Stimulated activated CD8-positive, alpha-beta memory T cell treated with anti-CD3 and anti-CD28 coated beads, Interleukin-15, amount 100 ng/mL, for 1 hour (primary cell): ENCODE measurements around the gene U2AF1.
"Not testable (repeated sequence)": the region's sequence is repeated elsewhere in the genome, so short reads cannot be mapped to it uniquely, and the experiment has no call there.

Experiments used
- DNase-seq: peaks from one replicate; pipeline ENCODE4 v3.0.0-alpha.2; 2020; ENCODE audit warnings: low read depth

U2AF1 gene

GRCh38 chr21:43076023-43076637 lies 31.2 kb downstream of the U2AF1 start:
- DNase-seq, result not testable (repeated sequence)

DNA sequence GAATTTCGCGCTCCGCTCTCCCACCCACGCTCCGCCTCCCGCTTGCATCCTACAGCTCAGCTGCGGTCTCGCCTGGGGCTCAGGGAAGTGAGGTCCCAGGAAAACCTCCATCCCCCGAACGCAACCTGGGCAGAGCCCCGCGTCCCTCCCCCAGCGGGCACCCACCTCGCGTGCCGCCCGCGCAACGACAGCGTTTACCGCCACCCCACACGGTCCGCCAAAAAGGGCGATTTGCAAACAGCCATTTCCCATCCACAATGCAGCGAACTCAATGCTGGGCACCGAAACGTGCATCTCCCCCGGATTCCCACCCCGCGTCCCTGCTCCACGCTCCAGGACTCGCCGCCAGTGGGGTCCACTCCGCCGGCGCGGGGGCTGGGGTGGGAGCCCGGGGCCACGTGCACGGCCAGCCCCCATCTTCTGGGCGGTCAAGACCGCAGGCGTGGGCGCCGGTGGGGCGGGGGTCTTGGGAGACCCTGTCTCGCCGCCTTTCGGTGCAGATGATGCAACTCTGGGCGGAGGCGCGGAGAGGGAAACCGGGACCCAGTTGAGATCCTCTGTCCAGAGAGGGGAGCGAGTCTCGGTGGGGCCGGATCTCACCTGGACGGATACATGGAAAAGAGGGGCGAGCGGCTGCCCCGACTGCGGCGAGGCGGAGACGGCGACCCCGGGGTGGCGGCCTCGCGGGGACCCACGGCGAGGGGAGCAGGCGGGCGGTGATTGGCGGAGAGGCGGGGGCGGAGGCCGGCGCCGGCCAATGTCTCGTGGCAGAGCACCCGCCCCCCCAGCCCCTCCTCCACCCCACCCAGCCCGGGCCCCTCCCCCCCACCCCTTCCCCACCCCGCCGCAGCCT lies 32.0 kb downstream of the U2AF1 start, which contains the start of gene CBS:
CBS (minus strand) TSS at position 666 of the 853 bp plus-strand sequence. CDS start 3,642 bp downstream, outside the sequence.
- DNase-seq, result not testable (repeated sequence)

GRCh38 chr21:43074401-43075169 lies 32.8 kb downstream of the U2AF1 start:
- DNase-seq, result not testable (repeated sequence)

- not testable (repeated sequence) for DNase-seq
Observed at GRCh38 chr21:43072742-43073141, 34.6 kb downstream of the U2AF1 start.

DNA sequence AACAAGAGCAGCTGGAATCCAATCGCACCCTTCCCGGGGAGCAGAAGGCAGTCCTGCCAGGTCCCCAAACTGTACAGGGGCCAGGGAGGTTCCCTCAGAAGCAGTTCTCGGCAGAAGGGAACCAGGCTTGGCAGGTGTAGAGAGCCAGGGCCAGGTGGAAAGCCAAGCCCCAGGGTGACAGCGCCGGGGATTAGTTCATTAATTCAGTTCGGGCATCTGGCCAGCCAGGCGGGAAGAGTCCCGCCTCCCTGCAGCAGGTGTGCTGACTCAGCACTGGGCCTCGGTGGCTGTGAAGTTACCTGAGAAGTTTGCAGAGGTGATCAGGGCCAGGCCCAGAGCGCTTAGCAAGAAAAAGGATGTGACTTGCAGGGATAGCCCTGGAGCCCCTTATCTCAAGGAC lies 37.7 kb downstream of the U2AF1 start:
- not testable (repeated sequence) for DNase-seq

GRCh38 chr21:43068065-43068464 lies 39.3 kb downstream of the U2AF1 start:
- not testable (repeated sequence) for DNase-seq

- DNase-seq, result not testable (repeated sequence)
Observed at GRCh38 chr21:43066690-43067089, 40.7 kb downstream of the U2AF1 start.

GRCh38 chr21:43065991-43066390 lies 41.4 kb downstream of the U2AF1 start:
- DNase-seq, result not testable (repeated sequence)

DNA sequence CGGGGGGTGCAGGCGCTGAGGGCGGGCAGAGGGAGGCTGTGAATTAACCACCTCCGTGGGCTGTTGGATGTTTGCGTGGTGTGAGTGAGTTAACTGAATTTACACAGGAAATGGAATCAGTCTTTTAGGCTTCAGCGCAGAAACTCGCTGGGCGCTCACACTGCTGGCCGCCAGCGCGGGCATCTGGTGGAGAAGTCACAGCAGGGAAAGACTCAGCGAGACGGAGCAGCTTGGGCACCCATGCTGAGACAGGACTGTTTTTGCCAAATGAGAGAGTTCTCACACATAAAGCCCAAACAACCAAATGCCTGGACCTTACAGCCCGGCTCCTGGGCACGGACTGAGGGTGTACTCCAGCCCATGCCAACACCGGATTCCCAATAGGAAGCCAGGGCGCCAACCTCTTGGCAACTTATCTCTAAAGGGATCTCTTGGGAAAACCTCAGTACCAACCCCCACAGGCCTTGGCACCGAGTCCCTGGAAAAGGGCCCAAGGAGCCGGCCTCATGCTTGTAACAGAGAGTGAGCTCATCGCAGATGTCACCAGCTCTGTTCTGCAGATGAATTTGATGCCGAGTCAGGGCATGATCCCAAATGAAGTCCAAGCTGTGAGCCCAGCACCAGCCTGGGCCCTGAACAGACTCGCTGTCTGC lies 43.0 kb downstream of the U2AF1 start:
- DNase-seq, result not testable (repeated sequence)

DNA sequence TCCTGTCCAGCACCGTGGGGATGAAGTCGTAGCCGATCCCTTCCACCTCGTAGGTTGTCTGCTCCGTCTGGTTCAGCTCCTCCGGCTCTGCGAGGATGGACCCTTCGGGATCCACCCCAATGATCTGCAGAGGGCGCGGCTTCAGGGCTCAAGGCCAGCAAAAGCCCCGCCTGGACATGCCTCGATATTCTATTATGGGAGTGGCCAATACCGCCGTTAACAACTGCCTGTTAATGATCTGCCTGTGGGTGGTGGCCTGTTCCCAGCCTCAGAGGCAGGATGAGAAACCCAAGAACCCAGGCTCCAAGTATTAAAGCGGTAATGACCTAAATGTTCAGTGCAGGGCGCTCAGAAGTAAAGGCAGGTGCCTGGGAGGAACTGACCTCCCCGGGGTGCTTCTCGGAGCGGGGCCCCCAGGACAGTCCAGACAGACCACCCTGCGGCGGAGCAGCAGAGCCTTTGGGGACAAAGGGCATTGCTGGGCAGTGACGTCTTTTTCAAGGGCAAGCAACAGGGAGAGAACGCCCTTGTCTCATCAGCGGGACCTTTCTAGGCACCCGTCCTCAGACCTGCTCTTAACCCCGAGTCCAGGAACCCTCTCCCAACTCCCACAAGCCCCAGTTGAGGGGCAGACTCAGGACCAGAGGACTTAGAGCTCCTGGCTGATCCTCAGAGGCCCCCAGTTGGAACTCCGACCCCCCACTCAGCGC lies 44.3 kb downstream of the U2AF1 start:
- not testable (repeated sequence) for DNase-seq

- DNase-seq, result not testable (repeated sequence)
Observed at GRCh38 chr21:43053112-43053511, 54.3 kb downstream of the U2AF1 start.

- DNase-seq, result not testable (repeated sequence)
Observed at GRCh38 chr21:43045876-43046821, 61.2 kb downstream of the U2AF1 start.

DNA sequence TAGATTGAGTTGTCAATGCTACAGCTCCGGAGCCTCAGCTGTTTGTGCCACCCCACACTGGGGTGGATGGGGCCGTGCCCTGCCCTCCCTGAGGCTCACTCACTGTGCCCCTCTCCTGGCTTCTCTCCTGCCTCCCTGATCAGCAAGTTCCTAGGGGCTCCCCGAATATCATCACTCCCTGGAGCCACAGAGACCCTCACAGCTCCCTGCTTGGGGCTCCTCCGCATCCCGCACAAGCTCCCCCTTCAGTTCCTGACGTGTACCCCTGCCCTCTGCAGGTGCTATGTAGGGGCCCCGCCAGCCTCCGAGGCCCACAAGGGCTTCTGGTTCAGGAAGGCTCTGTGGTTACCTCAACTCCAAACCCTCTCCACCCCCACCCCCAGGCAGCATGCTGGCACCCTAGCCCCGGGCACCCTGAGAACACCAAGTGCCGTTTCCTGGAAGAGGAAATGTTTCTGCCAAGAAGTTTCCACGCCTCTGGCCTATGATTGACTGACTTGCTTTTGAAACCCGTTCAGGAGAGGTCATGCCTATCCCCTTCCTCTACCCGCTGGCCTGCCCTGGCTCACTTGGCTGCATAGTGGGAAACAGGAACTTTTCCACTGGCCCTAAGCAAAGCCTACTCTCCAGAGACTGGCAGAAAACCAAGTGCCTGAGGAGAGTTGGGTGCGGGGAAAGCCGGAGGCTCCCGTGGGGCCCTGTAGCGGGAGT lies 62.0 kb downstream of the U2AF1 start:
- DNase-seq, result not testable (repeated sequence)

DNA sequence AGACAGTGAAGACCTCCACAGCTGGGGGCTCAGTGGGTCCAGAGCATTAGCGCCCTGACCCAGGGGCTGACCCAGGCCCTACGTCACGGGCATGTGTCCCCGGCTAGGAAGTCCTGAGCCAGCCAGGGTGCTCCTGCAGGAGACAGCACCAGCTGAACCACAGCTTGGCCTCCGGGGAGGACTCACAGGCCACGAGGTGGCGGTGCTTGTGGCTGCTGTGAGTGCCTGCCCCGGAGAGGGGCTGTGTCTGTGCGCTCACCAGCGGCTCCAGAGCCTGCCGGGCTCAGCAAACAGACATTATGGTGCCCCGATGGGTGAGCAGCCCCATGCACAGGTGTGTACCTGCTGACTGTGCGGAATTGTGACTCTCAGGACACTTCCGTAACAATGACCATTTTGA lies 62.8 kb downstream of the U2AF1 start:
- DNase-seq, result not testable (repeated sequence)

DNA sequence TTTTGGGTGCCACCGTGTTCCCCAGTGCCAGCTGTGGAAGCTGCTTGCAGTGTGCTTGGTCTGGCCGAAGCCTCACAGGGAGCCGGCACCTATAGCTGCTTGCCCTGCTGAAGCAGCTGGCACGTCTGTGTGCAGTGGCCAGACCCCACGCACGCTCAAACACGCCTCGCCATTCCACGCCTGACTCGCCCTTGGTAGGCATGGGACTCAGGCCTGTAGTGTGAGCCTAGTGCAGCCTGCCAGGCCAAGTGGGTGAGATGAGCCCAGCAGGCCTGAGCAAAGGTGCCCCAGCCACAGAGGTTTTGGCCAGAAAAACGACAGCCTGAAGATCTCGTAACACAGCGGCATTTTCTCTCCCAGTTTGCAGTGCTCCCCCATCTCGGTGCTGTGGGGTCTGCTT lies 64.1 kb downstream of the U2AF1 start:
- DNase-seq, result not testable (repeated sequence)
